ENCODE data around the gene SPIN1. TPM values are rescaled to one million over a fixed set of nuclear protein-coding genes. Genes with fewer than 3 reads are reported as not detected.
A peak's percentile ranks its signal among the peaks of the same experiment; 100 is the strongest.

SPIN1 gene
- total RNA-seq, 2 experiments from 2014 or later = 20.0 to 39.0 TPM

DNA sequence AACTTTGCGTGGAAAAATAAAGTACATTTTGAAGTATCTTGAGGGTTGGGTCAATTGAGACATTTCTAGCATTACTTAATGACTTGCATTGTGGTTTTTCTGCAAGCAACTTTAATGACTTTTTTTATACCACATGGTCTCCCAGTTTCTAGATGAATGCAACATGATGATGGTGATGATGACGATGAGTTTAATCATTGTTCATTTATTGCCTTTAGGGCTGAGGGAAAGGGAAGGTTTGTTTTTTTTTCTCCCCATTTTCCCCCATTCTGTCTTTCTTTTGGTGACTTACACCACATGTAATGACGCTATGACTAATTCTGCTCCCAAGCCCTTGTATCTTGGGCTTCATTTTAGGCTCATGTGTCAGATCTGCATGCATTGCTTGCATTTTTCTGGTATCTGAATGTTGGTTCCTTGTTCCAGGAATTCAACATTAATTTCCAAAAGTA is 89.1 kb downstream of the SPIN1 start:
- Histone ChIP-seq H2AFZ (ENCODE audit: low read length) (no peak overlapping the region), H3K4me2 (ENCODE audit: low read length) (no peak overlapping the region), H3K27ac (ENCODE audit: low read depth, low read length, poor library complexity, severe bottlenecking) (no peak overlapping the region), H3K4me1 (ENCODE audit: insufficient read depth, low read length, poor library complexity, severe bottlenecking) (no peaks in the 10 kb centered on the region), H4K20me1 (ENCODE audit: insufficient read depth, low read length) (no peaks in the 10 kb centered on the region), H3K9me2 (ENCODE audit: insufficient read depth, low read length) (no peaks in the 10 kb centered on the region), H3K9me3 (ENCODE audit: low read length) (no peaks in the 10 kb centered on the region), H3K79me2 (ENCODE audit: insufficient read depth, low read depth, low read length) (no peaks in the 10 kb centered on the region), H3K4me3 (ENCODE audit: low read depth, low read length, poor library complexity, severe bottlenecking) (no peak overlapping the region), H3K36me3 (ENCODE audit: insufficient read depth, low read length) (peaks cover 5% of the 10 kb centered on the region; the same call in 1 of the 2 replicates)
- TF ChIP-seq CTCF (conservative IDR thresholded peaks at IDR 0.05; ENCODE audit: low read length) (no peak), EZH2phosphoT487 (IDR thresholded peaks at IDR 0.05; ENCODE audit: borderline replicate concordance, low read depth, low read length) (no peak)
- intact Hi-C loops (cut with micrococcal nuclease; ENCODE audit: unreplicated experiment) = loop anchor here (5.0 kb wide), 1 partner anchor 40 kb away; no protein-coding TSS in a partner anchor
- POLR2A ChIA-PET = no interaction called here
- no peak for DNase-seq (ENCODE audit: low spot score)
- BruUV-seq (replicated peaks) = no TSS peak
- CTCF ChIA-PET (ENCODE audit: unreplicated experiment) = no interaction called here

- Histone ChIP-seq H2AFZ (ENCODE audit: low read length) (no peak overlapping the region), H3K27ac (ENCODE audit: low read depth, low read length, poor library complexity, severe bottlenecking) (no peak overlapping the region), H3K9me3 (ENCODE audit: low read length) (no peaks in the 10 kb centered on the region), H3K9me2 (ENCODE audit: insufficient read depth, low read length) (no peaks in the 10 kb centered on the region), H3K4me2 (ENCODE audit: low read length) (no peak overlapping the region), H3K79me2 (ENCODE audit: insufficient read depth, low read depth, low read length) (no peaks in the 10 kb centered on the region), H3K4me3 (ENCODE audit: low read depth, low read length, poor library complexity, severe bottlenecking) (no peak overlapping the region), H3K4me1 (ENCODE audit: insufficient read depth, low read length, poor library complexity, severe bottlenecking) (no peaks in the 10 kb centered on the region), H3K36me3 (ENCODE audit: insufficient read depth, low read length) (peaks cover 5% of the 10 kb centered on the region; the same call in 1 of the 2 replicates), H4K20me1 (ENCODE audit: insufficient read depth, low read length) (no peaks in the 10 kb centered on the region)
- DNase-seq (ENCODE audit: low spot score) = no peak
- ChIA-PET POLR2A (no interaction called here), CTCF (ENCODE audit: unreplicated experiment) (no interaction called here)
- TSS peak; percentile 45 for BruUV-seq (replicated peaks)
- no peak for TF ChIP-seq EZH2phosphoT487 (IDR thresholded peaks at IDR 0.05; ENCODE audit: borderline replicate concordance, low read depth, low read length)
- TF ChIP-seq CTCF (conservative IDR thresholded peaks at IDR 0.05; ENCODE audit: low read length) = no peak
- intact Hi-C loops (cut with micrococcal nuclease; ENCODE audit: unreplicated experiment) = loop anchor here (5.0 kb wide), 1 partner anchor 41 kb away; no protein-coding TSS in a partner anchor
Measured at GRCh38 chr9:88478246-88478645, 90.0 kb downstream of the SPIN1 start.

- Histone ChIP-seq H3K36me3 (ENCODE audit: insufficient read depth, low read length) (no peaks in the 10 kb centered on the region), H2AFZ (ENCODE audit: low read length) (no peak overlapping the region), H3K27ac (ENCODE audit: low read depth, low read length, poor library complexity, severe bottlenecking) (no peak overlapping the region), H3K4me2 (ENCODE audit: low read length) (no peak overlapping the region), H3K9me3 (ENCODE audit: low read length) (no peaks in the 10 kb centered on the region), H3K79me2 (ENCODE audit: insufficient read depth, low read depth, low read length) (no peaks in the 10 kb centered on the region), H3K4me3 (ENCODE audit: low read depth, low read length, poor library complexity, severe bottlenecking) (no peak overlapping the region), H3K4me1 (ENCODE audit: insufficient read depth, low read length, poor library complexity, severe bottlenecking) (no peaks in the 10 kb centered on the region), H4K20me1 (ENCODE audit: insufficient read depth, low read length) (no peaks in the 10 kb centered on the region), H3K9me2 (ENCODE audit: insufficient read depth, low read length) (no peaks in the 10 kb centered on the region)
- TF ChIP-seq CTCF (conservative IDR thresholded peaks at IDR 0.05; ENCODE audit: low read length) (no peak), EZH2phosphoT487 (IDR thresholded peaks at IDR 0.05; ENCODE audit: borderline replicate concordance, low read depth, low read length) (no peak)
- ChIA-PET POLR2A (no interaction called here), CTCF (ENCODE audit: unreplicated experiment) (no interaction called here)
- intact Hi-C loops (cut with micrococcal nuclease; ENCODE audit: unreplicated experiment) = no loop called here
- BruUV-seq (replicated peaks) = no TSS peak
- DNase-seq (ENCODE audit: low spot score) = no peak
Measured at GRCh38 chr9:88481933-88482332, 93.7 kb downstream of the SPIN1 start.
